Inflammatory macrophage treated with lipopolysaccharide for 1 hour (primary cell): Measurements from ENCODE around the gene XXYLT1.

ENCODE experiments used
- DNase-seq, 2 donors: peaks; one replicate each; pipeline ENCODE4 v3.0.0-alpha.2; 2020 to 2022

XXYLT1 gene

DNA sequence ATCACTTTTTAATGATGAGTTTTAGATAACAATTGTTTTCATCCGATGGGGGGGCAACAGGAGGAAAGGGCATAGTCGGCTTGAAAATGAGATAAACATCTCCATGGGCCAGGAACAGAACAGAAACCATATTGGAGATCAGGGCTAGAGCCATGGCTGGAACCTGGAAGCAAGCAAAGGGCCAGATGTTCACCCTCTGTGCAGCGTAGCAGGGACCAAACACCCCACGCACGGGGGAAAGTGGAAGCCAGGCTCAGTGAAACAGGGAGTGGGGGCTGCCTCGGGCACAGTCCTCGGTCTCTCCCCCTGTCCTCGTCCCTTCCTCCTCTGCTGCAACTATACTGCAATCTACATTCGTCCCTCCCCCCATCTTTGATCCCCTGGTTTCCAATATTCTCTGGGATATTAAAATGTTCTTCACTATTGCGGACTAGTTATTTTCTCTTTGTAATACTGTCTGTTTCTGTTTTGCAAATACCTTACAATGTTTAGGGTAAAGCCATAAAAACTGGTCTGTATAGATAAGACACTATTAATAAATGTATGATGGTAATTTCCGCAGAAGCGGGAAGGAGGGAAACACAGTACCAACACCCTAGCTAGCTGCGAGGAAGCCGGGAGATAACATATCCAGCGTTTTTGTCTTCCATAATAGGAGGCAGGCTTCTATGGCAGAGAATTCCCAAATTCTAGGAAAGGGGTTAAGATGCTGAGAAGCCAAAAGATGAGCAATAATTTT, 121.5 kb downstream of the XXYLT1 start:
- no peak for DNase-seq

DNA sequence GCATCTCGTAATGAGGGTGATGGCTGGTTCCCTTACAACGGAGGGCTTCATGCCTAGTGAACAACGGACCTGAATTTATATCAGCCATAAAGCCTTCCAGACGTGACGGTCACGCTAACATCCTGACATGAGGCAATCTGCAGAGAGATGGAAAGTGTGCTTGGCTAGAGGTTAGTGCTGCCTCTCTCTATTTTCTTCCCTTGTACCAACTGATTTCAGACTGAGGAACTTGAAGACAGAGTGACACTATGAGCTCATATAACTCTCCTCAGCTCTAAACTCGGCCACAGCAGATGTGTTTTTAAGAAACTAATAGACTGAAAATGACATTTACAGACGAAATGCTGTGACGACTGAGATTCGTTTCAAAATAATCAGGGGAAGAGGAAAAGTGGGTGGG, 122.4 kb downstream of the XXYLT1 start:
- peak in 1 of 2 donors; percentile 22 for DNase-seq

DNA sequence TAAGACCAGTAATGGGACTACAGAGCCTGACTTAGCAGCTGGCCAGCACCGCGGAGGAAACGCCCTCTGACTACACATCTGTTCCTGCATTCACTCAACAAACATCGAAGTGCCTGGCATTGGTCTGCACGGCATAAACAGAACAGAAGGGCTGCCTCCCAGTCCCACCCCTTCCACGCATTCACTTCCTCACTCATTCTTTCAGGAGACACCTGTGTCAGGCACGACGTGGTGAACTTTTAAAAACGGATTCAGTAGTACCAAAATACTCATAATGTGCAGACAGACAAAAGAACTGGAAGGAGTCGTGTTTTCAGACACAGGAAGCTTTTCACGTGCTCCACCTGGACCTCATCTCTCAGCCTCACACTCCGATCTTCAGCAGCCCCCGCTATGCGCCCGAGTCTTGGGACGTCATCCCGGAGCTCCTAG, 123.3 kb downstream of the XXYLT1 start:
- DNase-seq = peak; percentile 59 to 68

DNA sequence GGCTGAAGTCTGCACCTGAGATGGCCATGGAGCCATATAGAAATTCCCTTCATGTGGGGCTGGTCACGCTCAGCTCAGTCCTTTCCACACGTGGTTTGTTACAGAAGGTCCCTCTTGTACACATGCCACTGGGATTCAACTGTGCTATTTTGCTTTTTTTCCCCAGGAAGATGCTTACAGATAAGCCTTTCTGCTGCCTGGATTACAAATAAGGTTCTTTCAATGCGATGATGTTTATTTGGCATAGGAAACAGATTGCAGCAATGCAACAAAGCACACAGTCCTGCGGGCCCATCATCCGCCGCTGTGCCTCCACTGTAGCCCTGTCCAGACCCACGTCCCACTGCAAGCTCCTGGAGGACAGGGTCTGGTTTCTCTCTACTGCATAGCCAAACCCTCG, 124.8 kb downstream of the XXYLT1 start:
- DNase-seq = no peak

DNA sequence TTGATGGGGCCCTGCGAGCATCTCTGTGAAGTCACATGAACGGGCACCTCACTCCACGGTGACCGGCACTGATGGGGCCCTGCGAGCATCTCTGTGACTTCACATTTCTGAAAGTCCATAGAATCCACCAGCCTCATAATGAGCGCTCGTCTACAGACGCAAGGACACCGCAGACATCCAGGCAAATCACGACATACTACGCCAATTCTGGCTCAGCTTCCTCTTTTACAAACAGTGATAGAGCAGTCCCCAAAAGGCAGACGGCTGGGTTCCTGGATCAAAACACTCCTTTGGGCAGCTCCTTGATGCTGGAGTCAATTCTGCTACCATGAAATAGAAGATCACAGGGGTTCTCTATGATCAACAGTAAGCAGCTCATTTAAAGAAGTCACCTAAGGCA, 125.4 kb downstream of the XXYLT1 start:
- no peak for DNase-seq

DNA sequence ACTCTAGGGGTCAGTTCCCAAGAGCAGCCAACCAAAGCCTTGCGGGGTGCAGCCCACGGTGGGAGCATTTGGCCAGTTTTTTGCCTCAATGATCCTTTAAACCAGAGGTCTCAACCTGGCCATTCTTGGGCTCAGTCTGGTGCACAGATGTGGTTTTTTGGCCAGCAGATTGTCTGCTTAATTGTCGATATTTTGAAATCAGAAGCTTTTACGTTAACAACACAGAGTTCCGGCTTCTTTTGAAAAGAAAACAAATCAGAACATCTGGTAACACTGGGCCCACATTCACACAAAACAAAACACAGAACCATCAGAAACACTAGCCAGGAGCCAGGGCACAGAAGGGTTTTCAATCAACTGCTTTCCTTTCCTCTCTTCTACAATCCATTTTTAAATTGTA, 127.7 kb downstream of the XXYLT1 start:
- DNase-seq = no peak

DNA sequence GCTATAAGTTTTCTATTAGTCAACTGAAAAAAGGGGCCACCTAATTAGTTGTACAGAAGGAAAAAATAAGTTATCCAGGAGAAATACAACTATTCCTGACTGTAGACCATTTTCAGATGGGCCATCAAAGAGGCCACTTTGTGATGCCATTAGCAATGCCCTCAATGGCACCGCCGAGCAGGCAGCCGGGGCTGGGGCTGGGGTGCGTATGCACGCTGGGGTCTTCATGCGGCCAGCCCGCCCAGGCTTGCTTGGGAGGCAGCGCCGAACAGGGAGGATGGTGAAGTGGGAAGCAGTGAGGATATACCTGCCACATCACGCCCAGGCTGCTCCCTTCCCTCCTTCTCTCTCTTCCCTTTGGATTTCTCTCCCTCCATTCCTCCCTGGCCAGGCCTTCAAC, 128.4 kb downstream of the XXYLT1 start:
- DNase-seq = no peak

DNA sequence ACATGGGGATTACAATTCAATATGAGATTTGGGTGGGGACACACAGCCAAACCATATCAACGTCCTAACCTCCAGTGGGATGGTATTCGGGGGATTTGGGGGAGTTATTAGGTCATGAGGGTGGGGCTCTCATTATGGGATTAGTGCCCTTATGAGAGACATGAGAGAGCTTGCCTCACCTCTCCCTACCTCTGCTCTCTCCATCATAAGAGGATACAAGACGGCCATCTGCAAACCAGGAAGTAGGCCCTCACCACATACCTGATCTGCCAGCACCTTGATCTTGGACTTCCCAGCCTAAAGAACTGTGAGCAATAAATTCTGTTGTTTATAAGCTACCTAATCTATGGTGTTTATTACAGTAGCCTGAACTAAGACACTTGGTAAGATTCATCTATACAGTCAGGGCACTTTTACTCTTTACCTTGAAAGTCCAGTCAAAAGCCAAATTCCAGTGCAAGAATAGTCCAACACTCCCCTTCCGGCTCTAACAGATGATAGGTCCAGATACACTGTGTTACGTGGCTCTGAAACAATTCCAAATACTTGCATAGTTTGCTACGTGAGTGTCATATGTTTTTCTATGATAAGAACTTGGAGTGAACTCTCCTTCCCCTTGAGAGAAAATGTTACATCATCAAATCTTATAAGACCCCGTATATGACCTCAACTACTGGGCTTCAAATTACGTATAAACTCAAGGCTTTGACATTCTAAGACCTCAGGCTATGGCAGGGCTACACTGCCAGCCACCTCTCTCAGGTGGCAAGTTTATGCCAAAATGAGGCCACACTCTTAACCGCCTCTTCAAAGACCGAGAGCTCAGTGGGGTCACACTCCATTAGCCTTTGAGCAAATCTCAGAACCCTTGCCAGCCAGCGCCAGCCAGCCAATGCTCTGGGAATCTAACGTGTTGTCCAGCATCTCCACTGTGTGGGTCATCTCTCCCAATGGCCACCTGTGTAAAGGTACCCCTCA, 129.9 kb downstream of the XXYLT1 start:
- no peak for DNase-seq

DNA sequence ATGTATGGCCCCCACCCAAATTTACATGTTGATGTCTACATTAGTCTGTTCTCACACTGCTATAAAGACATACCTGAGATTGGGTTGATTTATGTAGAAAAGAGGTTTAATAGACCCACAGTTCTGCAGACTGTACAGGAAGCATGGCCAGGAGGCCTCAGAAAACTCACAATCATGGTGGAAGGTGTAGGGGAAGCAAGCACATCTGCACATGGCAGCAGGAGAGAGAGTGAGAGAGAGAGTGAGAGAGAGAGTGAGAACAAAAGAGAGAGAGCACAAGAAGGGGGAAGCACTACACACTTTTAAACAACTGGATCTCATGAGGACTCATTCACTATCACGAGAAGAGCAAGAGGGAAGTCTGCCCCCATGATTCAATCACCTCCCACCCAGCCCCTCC, 130.5 kb downstream of the XXYLT1 start:
- no peak for DNase-seq

DNA sequence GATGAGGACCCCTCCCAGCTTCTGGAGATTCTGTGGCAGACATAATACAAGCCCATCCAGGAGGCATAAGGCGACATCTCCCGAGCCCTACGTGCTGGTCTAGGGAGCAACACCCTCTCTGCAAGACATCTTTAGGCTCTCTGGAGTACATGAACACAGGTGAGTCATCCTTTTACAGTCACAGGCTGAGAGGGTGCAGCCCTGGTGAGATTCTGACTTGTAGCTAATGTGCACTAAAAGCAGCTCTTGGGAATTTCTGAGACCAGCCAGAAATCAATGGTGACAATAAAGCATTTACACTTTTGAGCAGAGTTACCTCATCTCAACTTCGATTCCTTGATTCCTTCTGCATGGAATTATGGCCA, 131.1 kb downstream of the XXYLT1 start:
- no peak for DNase-seq

DNA sequence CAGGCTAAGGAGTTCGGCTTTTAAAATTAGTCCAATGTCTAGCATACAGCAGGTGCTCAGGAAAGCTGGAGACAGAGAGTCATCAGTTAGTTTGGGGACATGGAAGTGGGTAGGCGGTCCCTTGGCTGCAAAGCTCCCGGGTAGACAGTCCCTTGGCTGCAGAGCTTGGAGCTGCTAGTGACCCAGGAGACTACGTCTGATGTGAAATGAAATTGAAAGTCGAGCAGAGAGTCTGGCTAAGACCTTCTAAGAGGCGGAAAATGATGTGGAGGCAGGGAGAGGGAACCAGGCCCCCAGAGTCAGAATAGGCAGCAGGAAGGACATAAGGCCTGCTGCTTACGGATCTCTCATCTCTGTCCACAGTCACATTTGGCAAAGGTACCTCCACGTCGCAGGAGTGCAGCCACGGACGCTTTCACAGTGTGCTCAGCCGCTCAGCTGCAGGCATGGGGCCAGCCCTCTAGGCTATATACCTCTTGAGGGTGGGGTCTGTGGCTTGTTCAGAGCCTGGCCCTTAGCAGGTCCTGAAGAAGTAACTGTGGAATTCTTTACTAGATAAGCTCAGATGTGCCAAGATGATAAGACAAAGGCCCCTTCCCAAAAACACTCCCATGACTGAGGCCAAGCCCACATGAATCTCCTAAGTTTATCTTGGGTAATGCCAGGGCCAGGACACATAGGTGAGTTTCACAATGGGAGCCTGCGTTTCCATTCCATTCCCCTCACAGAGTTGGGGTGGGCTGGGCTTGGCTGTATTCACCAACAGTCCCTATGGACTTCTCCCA, 131.7 kb downstream of the XXYLT1 start:
- no peak for DNase-seq

DNA sequence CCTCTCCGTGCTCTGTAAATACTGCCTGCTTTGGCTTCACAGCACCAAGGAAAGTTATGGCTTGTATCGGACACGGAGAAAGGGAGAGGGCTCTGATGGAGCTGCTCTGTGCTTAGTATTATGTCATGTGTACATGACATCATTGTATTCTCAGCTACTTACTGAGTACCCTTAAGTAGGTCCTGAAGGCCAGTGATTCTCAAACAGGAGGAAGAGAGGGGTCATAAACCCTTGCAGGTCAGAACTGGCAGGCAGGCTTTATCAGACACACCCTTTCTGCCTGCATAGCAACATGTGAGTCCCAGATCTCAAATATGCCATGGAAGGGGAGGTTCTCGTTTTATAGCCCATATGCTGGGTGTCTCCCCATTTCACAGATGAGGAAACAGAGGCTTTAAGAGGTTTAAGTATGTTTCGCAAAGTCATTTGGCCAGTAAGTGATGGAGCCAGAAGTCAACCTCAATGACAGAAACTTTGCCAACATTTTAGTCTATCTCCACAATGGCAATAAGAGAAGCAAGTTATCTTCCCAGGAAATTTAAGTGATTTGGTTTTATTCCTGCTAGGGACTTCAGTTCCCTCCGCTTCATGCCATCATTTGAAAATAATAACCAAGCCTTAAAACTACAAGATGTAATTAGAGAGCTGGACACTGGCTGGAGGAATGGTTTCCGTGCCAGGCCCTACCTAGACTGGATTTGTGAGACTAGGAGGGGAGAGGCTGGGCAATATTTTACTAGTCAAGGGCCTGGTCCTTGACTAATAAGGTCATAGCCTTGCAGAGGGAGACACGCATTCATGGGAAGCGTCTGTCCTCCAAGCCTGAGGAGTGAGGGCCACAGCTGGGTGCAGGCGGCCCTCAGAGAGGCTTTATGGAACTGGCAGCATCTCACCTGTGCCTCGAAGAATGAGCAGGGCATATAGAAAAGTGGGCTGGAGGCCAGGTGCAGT, 133.0 kb downstream of the XXYLT1 start:
- DNase-seq = no peak

DNA sequence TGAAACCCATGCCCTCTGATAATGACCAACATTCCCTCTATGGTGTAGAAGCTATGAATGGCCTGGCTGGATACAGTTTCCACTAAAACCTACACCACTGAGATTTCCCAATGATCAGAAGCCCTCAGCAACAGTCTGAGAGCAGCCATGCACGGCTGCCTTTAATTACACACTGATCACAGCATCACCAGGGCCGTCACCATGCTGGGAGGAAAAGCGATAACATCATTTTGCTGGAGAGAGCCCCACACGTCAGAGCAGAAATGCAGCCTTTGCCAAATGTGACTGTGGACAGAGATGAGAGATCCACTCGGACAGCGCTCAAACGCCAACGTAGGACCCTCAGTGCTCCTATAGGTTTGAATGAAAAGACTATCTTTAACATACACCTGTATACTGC, 135.0 kb downstream of the XXYLT1 start:
- DNase-seq = no peak

DNA sequence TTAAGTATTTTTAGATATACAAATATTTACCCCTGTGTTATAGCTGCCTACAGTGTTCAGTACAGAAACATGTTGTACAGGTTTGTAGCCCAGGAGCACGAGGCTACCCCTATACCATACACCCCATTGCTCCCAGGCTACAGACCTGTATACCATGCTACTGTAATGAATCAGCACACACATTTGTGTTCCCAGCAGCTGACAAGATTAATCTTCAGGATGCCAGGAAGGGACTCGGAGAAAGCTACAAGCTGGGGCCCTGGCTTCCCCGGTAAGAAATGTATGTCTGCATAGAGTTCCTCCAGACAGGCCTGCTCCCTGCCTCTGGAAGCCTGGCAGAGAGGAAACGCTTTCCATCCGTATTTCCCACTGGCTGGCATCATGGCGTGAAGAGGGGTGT, 136.5 kb downstream of the XXYLT1 start:
- no peak for DNase-seq

DNA sequence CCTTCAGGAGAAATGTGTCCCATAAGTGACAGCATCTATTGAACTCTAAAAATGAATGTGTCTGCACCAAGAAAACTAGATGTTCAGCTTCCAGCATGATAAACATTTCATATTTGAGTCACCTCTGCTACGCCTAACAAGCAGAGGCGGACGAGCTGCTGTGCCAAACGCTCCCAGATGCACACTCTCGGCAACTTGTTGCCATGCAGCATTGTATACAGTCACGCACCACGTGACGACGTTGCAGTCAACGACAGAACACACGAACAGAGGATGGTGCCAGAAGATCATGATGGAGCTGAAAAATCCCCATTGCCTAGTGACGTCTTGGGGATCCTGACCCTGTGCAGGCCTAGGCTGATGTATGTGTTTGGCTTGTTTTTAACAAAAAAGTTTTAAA, 137.5 kb downstream of the XXYLT1 start:
- DNase-seq = no peak

DNA sequence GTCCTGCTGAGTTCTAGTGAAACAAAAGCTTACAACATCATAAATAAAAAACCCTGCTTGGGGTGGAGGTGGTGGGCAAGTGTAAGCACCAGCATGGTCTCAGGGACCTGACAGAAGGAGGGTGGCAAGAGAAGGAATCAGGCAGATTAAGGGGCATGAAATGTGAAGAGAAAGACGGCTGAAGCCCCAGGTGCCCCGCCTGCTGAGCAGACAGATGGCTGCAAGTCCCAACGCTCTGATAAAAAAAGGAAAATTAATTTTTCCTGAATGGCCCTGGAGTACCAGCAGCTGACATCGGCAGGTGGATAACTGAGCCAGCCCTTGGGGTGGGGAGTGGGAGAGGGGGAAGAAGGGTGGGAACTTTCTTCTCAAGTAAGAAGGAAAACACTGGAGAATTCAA, 137.9 kb downstream of the XXYLT1 start:
- no peak for DNase-seq

DNA sequence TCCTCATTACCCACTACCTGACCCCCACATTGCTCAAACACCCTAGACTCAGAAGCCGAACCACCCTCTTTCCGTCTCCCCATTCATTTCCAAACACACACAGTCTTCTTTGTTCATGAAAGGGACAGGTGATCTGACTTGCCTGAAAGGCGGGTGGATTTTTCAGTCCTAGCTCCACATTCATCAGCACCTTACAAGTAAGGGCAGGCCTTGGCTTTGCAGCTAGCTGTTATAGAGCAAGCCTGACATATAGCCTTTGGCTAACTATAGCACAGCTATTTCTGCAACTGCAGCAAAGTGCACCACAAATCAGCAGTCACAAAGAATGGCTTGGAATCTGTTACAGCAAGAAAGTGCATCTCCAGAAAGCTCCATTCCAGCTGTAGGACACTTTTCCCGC, 139.8 kb downstream of the XXYLT1 start:
- no peak for DNase-seq

DNA sequence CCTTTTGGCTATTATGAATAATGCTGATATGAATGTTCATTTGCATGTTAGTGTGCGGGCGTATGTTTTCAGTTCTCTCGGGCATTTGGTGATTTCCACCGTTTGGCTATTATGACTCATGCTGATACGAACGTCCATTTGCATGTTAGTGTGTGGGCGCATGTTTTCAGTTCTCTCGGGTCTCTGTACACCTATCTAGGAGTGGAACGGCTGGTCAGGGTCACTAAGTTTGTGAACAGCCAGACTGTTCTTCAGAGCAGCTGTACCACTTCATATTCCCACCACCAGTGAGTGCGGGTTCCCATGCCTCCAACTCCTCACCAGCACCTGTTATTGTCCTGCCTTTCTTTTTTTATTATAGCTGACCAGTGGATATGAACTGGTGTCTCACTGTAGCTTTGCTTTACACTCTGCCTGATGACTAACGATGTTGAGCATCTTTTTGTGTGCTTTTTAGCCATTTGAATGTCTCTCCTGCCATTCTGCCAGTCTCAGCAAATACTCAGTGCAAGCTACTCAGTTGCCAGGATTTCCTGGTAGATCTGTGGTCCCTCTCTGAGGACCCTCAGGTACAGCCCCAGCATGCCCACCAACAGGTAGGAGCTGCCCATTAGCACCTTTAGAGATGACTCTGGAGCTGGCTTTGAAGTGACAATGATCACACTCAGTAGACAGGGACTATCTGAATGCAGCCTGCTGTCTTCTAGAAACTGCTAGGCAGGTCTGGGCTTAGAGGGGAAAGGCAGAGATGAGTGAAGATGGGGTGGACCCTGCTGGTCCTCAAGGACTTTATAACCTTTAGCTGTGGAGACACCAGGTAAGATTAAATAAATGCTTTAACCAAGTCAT, 141.1 kb downstream of the XXYLT1 start:
- peak; percentile 47 to 77 for DNase-seq

DNA sequence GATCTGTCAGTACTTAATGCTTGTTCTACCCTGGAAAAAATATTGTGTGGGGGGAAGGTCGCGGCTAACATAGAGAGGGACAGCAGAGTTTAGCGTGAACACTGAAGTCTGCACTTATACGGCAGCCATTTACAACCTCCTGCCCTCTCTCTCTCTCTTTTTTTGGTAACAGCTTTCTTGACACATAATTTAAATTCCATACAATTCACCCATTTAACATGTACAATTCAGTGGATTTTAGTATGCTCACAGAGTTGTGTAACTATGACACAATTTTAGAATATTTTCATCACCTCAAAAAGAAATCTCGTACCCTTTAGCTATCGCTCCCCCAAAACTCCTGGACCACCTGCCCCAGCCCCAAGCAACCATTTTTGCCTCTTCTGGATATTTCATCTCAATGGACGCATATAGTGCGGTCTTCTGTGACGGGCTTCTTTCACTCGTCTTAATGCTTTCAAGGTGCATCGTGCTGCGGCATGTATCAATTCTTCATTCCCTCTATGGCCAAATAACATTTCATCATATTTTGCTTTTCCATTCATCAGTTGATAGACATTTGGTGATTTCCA, 141.8 kb downstream of the XXYLT1 start:
- DNase-seq = no peak

DNA sequence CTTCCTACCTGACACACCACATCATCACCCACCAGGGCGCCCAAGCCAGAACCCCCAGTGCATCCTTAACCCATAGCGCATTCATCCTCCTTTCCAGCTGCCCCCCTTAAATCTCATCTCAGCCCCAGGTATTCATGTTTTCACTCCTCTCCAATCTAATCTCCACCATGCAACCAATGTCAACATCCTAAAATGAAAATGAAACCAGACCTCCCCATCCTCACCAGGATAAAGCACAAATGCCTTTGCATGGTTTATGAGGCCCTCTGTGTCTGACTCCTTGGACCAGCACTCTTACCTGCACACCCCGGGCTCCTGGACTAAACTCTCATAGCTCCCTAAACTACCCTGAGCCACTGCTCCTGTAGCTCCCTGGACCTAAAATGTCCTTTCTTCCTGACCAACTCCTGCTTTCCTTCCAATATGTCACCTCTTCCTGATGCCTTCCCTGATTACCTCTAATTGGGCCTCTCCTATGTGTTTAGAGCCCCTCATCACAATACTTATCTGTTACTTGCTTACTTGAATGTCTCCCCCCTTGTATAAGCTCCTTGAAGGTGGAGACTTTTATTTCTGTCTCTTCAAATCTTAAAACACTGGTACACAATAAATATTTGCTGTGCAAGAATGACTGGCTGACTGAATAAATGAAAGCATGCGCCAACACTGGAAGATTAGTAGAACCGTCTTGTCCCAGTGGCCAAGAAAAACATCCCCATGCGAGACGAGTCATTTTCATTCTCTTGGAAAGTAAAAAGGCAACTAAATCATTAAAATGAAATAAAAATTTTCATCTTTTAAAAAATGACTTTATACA, 142.5 kb downstream of the XXYLT1 start:
- no peak for DNase-seq
